ENCODE data around the gene IFT43.

The IFT43 gene

GRCh38 chr14:76078501-76078900 is 92.9 kb downstream of the IFT43 start:
- Histone ChIP-seq H2BK15ac (ENCODE audit: low read depth, poor library complexity, severe bottlenecking) (no peak overlapping the region), H3K4me3 (ENCODE audit: insufficient read depth in 1 of 2, low read depth in 1 of 2, low read length in 2 of 2) (no peak overlapping the region), H3K36me3 (ENCODE audit: control insufficient read depth in 1 of 2, insufficient read depth in 2 of 2, low read depth in 1 of 2, low read length in 2 of 2) (peaks cover 20 to 24% of the 10 kb centered on the region in 2 experiments), H3K27me3 (ENCODE audit: control insufficient read depth in 1 of 2, insufficient read depth in 1 of 2, low read length in 2 of 2) (no peaks in the 10 kb centered on the region), H3K4ac (ENCODE audit: low read depth in 1 of 2, low read length in 2 of 2) (no peak overlapping the region), H3K9ac (ENCODE audit: low read length) (no peak overlapping the region), H3K4me2 (ENCODE audit: low read length, poor library complexity, severe bottlenecking) (no peak overlapping the region), H3K14ac (ENCODE audit: low read length in 2 of 2) (no peak overlapping the region), H3K27ac (ENCODE audit: low read length, poor library complexity, severe bottlenecking) (no peak overlapping the region), H4K8ac (ENCODE audit: low read length) (no peak overlapping the region), H2AK5ac (ENCODE audit: low read length, severe bottlenecking) (no peak overlapping the region), H2BK120ac (ENCODE audit: low read depth, low read length) (no peak overlapping the region), H3K4me1 (ENCODE audit: control insufficient read depth, insufficient read depth, low read depth, low read length) (no peaks in the 10 kb centered on the region), H3K18ac (ENCODE audit: low read depth in 1 of 2, low read length in 2 of 2) (no peak overlapping the region), H3K23ac (ENCODE audit: low read length in 2 of 2) (no peak overlapping the region), H2BK12ac (ENCODE audit: low read length in 2 of 2) (no peak overlapping the region), H2AFZ (ENCODE audit: low read depth, low read length) (no peak overlapping the region), H3K79me1 (replicated peaks; ENCODE audit: low read length, poor library complexity, severe bottlenecking) (no peaks in the 10 kb centered on the region), H4K91ac (ENCODE audit: low read length) (no peak overlapping the region), H2BK5ac (ENCODE audit: low read depth, low read length, poor library complexity, severe bottlenecking) (no peak overlapping the region), H3K9me3 (ENCODE audit: control insufficient read depth, low read length) (no peaks in the 10 kb centered on the region)
- 97% methylated on average over 10 of the region's 10 CpGs for WGBS
- DNase-seq = no peak

DNA sequence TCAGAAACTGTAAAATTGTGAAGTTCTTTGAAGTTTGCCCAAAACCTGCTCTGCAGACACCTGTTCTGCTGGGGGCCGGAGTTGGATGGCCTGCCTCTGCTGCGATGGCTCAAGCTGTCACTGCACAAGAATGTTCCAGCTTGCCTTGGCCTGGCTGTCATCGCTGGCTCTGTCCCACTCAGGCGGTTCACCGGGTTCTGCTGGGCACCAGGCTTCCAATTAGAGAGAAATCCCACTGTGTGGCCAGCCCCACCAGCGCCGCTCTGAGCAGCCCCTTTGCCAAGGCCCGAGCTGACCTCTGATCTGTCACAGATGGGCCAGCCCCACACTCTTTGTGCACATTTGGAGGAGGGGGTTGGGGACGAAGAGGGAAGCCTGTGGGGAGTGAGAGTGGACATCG is 94.5 kb downstream of the IFT43 start:
- Histone ChIP-seq H3K4me3 (ENCODE audit: insufficient read depth in 1 of 2, low read depth in 1 of 2, low read length in 2 of 2) (no peak overlapping the region), H3K4me2 (ENCODE audit: low read length, poor library complexity, severe bottlenecking) (no peak overlapping the region), H3K27me3 (ENCODE audit: control insufficient read depth in 1 of 2, insufficient read depth in 1 of 2, low read length in 2 of 2) (no peaks in the 10 kb centered on the region), H2AK5ac (ENCODE audit: low read length, severe bottlenecking) (no peak overlapping the region), H3K4ac (ENCODE audit: low read depth in 1 of 2, low read length in 2 of 2) (no peak overlapping the region), H3K9ac (ENCODE audit: low read length) (no peak overlapping the region), H3K23ac (ENCODE audit: low read length in 2 of 2) (no peak overlapping the region), H3K79me1 (replicated peaks; ENCODE audit: low read length, poor library complexity, severe bottlenecking) (no peaks in the 10 kb centered on the region), H3K4me1 (ENCODE audit: control insufficient read depth, insufficient read depth, low read depth, low read length) (peaks cover 5% of the 10 kb centered on the region), H2BK120ac (ENCODE audit: low read depth, low read length) (no peak overlapping the region), H3K18ac (ENCODE audit: low read depth in 1 of 2, low read length in 2 of 2) (no peak overlapping the region), H4K8ac (ENCODE audit: low read length) (no peak overlapping the region), H3K9me3 (ENCODE audit: control insufficient read depth, low read length) (no peaks in the 10 kb centered on the region), H4K91ac (ENCODE audit: low read length) (no peak overlapping the region), H3K27ac (ENCODE audit: low read length, poor library complexity, severe bottlenecking) (no peak overlapping the region), H2BK5ac (ENCODE audit: low read depth, low read length, poor library complexity, severe bottlenecking) (no peak overlapping the region), H2BK12ac (ENCODE audit: low read length in 2 of 2) (no peak overlapping the region), H3K14ac (ENCODE audit: low read length in 2 of 2) (no peak overlapping the region), H3K36me3 (ENCODE audit: control insufficient read depth in 1 of 2, insufficient read depth in 2 of 2, low read depth in 1 of 2, low read length in 2 of 2) (peaks cover 18 to 19% of the 10 kb centered on the region in 2 experiments), H2BK15ac (ENCODE audit: low read depth, poor library complexity, severe bottlenecking) (no peak overlapping the region), H2AFZ (ENCODE audit: low read depth, low read length) (no peak overlapping the region)
- WGBS = 81% methylated on average over 10 of the region's 10 CpGs
- no peak for DNase-seq

- Histone ChIP-seq H2AFZ (ENCODE audit: low read depth, low read length) (no peak overlapping the region), H3K4me2 (ENCODE audit: low read length, poor library complexity, severe bottlenecking) (no peak overlapping the region), H4K91ac (ENCODE audit: low read length) (no peak overlapping the region), H3K79me1 (replicated peaks; ENCODE audit: low read length, poor library complexity, severe bottlenecking) (no peaks in the 10 kb centered on the region), H3K27ac (ENCODE audit: low read length, poor library complexity, severe bottlenecking) (no peak overlapping the region), H4K8ac (ENCODE audit: low read length) (no peak overlapping the region), H2BK15ac (ENCODE audit: low read depth, poor library complexity, severe bottlenecking) (no peak overlapping the region), H3K36me3 (ENCODE audit: control insufficient read depth in 1 of 2, insufficient read depth in 2 of 2, low read depth in 1 of 2, low read length in 2 of 2) (peaks cover 16 to 20% of the 10 kb centered on the region in 2 experiments), H2AK5ac (ENCODE audit: low read length, severe bottlenecking) (no peak overlapping the region), H3K14ac (ENCODE audit: low read length in 2 of 2) (no peak overlapping the region), H3K4me3 (ENCODE audit: insufficient read depth in 1 of 2, low read depth in 1 of 2, low read length in 2 of 2) (no peak overlapping the region), H3K23ac (ENCODE audit: low read length in 2 of 2) (no peak overlapping the region), H2BK120ac (ENCODE audit: low read depth, low read length) (no peak overlapping the region), H2BK5ac (ENCODE audit: low read depth, low read length, poor library complexity, severe bottlenecking) (no peak overlapping the region), H3K9ac (ENCODE audit: low read length) (no peak overlapping the region), H3K4me1 (ENCODE audit: control insufficient read depth, insufficient read depth, low read depth, low read length) (peaks cover 5% of the 10 kb centered on the region), H3K4ac (ENCODE audit: low read depth in 1 of 2, low read length in 2 of 2) (no peak overlapping the region), H2BK12ac (ENCODE audit: low read length in 2 of 2) (no peak overlapping the region), H3K18ac (ENCODE audit: low read depth in 1 of 2, low read length in 2 of 2) (no peak overlapping the region), H3K27me3 (ENCODE audit: control insufficient read depth in 1 of 2, insufficient read depth in 1 of 2, low read length in 2 of 2) (no peaks in the 10 kb centered on the region), H3K9me3 (ENCODE audit: control insufficient read depth, low read length) (no peaks in the 10 kb centered on the region)
- 82% methylated on average over 3 of the region's 6 CpGs for WGBS
- no peak for DNase-seq
Measured at GRCh38 chr14:76080471-76080870, 94.9 kb downstream of the IFT43 start.

DNA sequence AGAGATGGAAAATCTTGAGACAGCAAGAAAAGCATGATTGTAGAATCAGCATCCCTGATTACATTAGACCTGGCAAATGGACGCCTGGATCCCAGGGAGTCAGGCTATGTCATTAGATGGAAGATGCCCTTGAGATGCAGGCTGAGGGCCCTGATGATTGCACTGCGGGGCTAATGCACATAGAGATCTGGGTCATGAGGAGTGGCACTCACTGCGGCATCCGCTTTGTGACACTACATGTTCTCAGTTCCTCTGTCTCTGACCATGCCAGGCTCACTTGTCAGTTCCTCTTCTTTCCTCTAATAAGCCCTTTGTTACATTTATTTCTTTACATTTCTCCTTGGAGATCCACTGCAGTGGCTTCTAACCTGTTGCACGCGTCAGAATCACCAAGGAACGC is 96.1 kb downstream of the IFT43 start:
- Histone ChIP-seq H2BK120ac (ENCODE audit: low read depth, low read length) (no peak overlapping the region), H3K79me1 (replicated peaks; ENCODE audit: low read length, poor library complexity, severe bottlenecking) (no peaks in the 10 kb centered on the region), H3K27me3 (ENCODE audit: control insufficient read depth in 1 of 2, insufficient read depth in 1 of 2, low read length in 2 of 2) (no peaks in the 10 kb centered on the region), H3K9ac (ENCODE audit: low read length) (no peak overlapping the region), H2BK15ac (ENCODE audit: low read depth, poor library complexity, severe bottlenecking) (no peak overlapping the region), H2AFZ (ENCODE audit: low read depth, low read length) (no peak overlapping the region), H3K36me3 (ENCODE audit: control insufficient read depth in 1 of 2, insufficient read depth in 2 of 2, low read depth in 1 of 2, low read length in 2 of 2) (peaks cover 16 to 22% of the 10 kb centered on the region in 2 experiments), H3K4ac (ENCODE audit: low read depth in 1 of 2, low read length in 2 of 2) (no peak overlapping the region), H3K18ac (ENCODE audit: low read depth in 1 of 2, low read length in 2 of 2) (no peak overlapping the region), H3K4me2 (ENCODE audit: low read length, poor library complexity, severe bottlenecking) (no peak overlapping the region), H2BK12ac (ENCODE audit: low read length in 2 of 2) (no peak overlapping the region), H3K27ac (ENCODE audit: low read length, poor library complexity, severe bottlenecking) (no peak overlapping the region), H4K91ac (ENCODE audit: low read length) (no peak overlapping the region), H3K9me3 (ENCODE audit: control insufficient read depth, low read length) (no peaks in the 10 kb centered on the region), H3K14ac (ENCODE audit: low read length in 2 of 2) (no peak overlapping the region), H2AK5ac (ENCODE audit: low read length, severe bottlenecking) (no peak overlapping the region), H3K4me1 (ENCODE audit: control insufficient read depth, insufficient read depth, low read depth, low read length) (peaks cover 5% of the 10 kb centered on the region), H4K8ac (ENCODE audit: low read length) (no peak overlapping the region), H3K23ac (ENCODE audit: low read length in 2 of 2) (no peak overlapping the region), H2BK5ac (ENCODE audit: low read depth, low read length, poor library complexity, severe bottlenecking) (no peak overlapping the region), H3K4me3 (ENCODE audit: insufficient read depth in 1 of 2, low read depth in 1 of 2, low read length in 2 of 2) (no peak overlapping the region)
- no peak for DNase-seq
- whole genome bisulfite sequencing = 97% methylated on average over 7 of the region's 7 CpGs
